Right cardiac atrium (tissue), 5 donors: ENCODE results near the gene TBX2. TPM values are rescaled to one million over a fixed set of nuclear protein-coding genes. Genes with fewer than 3 reads are reported as not detected.

ENCODE experiments used
- ATAC-seq, 2 donors: fragments of 200-7000 bp; cut with Tn5 transposase; one replicate each; pipeline versions ENCODE4 v1.8.0 to v1.9.1; 2020; ENCODE audit warnings: moderate library complexity in 2 of 2, mild to moderate bottlenecking in 1 of 2
- DNase-seq, 3 donors: peaks; one replicate each; pipeline ENCODE4 v3.0.0-alpha.2; 2020
- H3K27ac ChIP-seq: one replicate; pipeline ENCODE4 v1.5.1; 2013; ENCODE audit warnings: mild to moderate bottlenecking, low read length, control low read depth, moderate library complexity
- H3K27me3 ChIP-seq: one replicate; pipeline ENCODE4 v1.6.1; 2013; ENCODE audit not compliant: control insufficient read depth, insufficient read depth
- H3K4me1 ChIP-seq: one replicate; pipeline ENCODE4 v1.6.1; 2013; ENCODE audit warnings: low read length; ENCODE audit not compliant: control insufficient read depth, insufficient read depth
- H3K4me3 ChIP-seq: one replicate; pipeline ENCODE4 v1.5.1; 2013; ENCODE audit warnings: low read length, control low read depth
- H3K9me3 ChIP-seq: one replicate; pipeline ENCODE4 v1.6.1; 2013; ENCODE audit warnings: low read length; ENCODE audit not compliant: control insufficient read depth
- WGBS: extraction: QIAGEN DNeasy Blood & Tissue Kit; methylation state at CpG from one replicate; pipeline ENCODE4 v1.1.7; 2013; 5-methylcytosine and 5-hydroxymethylcytosine counted together
- intact Hi-C, 4 donors: fragments of 100-400 bp; cut with DNase I; formaldehyde crosslinking; loops; one replicate each; pipeline versions ENCODE4 v1.11.0 to v1.14.0; 2022 to 2023
- polyA plus RNA-seq: library from polyadenylated mRNA; stranded (reverse); fragments of 200-250 nt; gene quantifications from one replicate; pipeline ENCODE4 v1.2.3, GENCODE V29; 2013
- total RNA-seq, 4 donors: library from RNA; stranded (reverse); fragmentation: NEBNext Ultra II Directional; extraction: Animal tissue kit (Norgen Biotek cat#: 25700); gene quantifications; one replicate each; pipeline ENCODE4 v1.2.1, GENCODE V29; 2021
- donor health status: healthy with polysubstance abuse.
- donor health status: DM: no; HTN: yes; CAD: no.
- donor health status: DM: no; HTN: no; CAD: no.
- donor health status: DM: no; HTN: yes; CAD: no; lungs with severe emphysema.
- donor health status: DM: yes; HTN: yes; CAD: no.

The TBX2 gene
- total and polyA plus RNA-seq, 5 donors, result 5.9 to 12.4 (median 9.5) TPM

DNA sequence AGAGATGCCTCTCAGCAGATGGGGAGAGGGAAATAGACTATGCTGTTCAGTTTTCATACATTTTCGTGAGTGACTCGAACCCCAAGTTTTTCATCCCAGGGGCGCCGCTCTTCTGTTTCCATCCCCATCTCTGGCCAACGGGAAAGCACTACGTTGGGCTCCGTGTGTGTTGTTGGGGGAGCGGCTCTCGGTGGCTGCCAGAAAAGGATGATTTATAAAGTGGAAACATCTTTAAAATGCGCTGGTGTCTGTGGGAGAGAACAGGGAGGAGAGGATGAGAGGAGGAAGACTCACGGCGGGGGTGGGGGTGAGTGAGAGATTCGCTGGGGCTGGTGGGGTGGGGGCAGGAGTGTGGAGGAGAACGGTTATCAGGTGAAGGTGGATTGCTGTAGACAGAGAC is 58.4 kb downstream of the TBX2 start:
- H3K4me3 ChIP-seq, result no peak overlapping the region
- WGBS, result 13% methylated on average over 14 of the region's 14 CpGs
- no peak for DNase-seq
- no peak overlapping the region for H3K27ac ChIP-seq
- H3K27me3 ChIP-seq, result no peaks in the 10 kb centered on the region
- H3K9me3 ChIP-seq, result no peaks in the 10 kb centered on the region
- intact Hi-C loops, result no loop called here
- ATAC-seq, result no peak
- H3K4me1 ChIP-seq, result no peaks in the 10 kb centered on the region

DNA sequence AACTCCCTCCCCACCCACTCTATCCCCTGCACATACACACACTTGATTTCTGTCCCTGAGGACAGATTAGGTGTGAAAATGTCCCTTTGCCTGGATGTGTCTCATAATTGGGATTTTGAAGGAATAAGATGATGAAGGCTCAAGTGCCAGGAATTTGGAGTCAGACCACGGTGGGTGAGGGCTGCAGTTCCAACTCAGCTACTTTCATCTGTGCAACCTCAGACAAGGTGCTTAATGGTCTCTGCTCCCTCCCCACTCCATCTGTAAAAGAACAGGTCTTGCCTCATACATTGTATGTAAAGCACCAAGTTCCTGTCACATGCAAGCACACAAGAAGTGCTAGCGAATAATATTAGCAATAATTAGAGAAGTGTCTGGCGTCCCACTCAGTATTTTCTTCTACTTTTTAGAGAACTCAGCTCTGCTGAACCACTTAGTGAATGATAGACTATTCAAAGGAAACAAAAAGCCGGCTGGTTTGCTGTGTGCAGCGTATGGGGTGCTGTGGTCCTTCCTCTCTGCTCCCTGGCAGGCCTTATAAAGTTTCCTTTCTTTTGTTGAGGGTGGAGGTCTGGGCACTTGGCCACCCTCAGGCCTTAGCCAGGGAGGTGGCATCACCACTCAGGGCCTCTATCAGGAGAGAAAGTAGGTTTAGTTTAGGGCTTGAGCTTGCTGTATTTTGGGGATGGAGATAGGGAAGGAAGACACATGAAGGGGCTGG is 58.9 kb downstream of the TBX2 start:
- Histone ChIP-seq H3K4me1 (no peaks in the 10 kb centered on the region), H3K27ac (no peak overlapping the region), H3K9me3 (no peaks in the 10 kb centered on the region), H3K4me3 (no peak overlapping the region), H3K27me3 (no peaks in the 10 kb centered on the region)
- 50% methylated on average over 5 of the region's 5 CpGs for WGBS
- intact Hi-C loops, result no loop called here
- DNase-seq, result no peak
- no peak for ATAC-seq

Other genes starting within 250 kb of the TBX2 start
- not detected for gene TBX4, start 52.6 kb downstream of the TBX2 start, total RNA-seq
- 0.11 TPM for gene TBX4, start 52.6 kb downstream of the TBX2 start, polyA plus RNA-seq
- not detected for gene NACA2, start 191.4 kb downstream of the TBX2 start, total RNA-seq
- not detected for gene NACA2, start 191.4 kb downstream of the TBX2 start, polyA plus RNA-seq